Measurements from ENCODE around the gene NUDT3.

The NUDT3 gene

GRCh38 chr6:34304164-34304563, 88.3 kb downstream of the NUDT3 start:
- Histone ChIP-seq H3K79me2 (ENCODE audit: low read length) (no peaks in the 10 kb centered on the region), H3K4me3 (ENCODE audit: low read length) (no peak overlapping the region), H4K20me1 (ENCODE audit: insufficient read depth, low read length) (no peaks in the 10 kb centered on the region), H3K36me3 (replicated peaks; ENCODE audit: low read depth, low read length) (no peaks in the 10 kb centered on the region), H3K4me2 (ENCODE audit: low read length) (no peak overlapping the region), H2AFZ (ENCODE audit: low read depth, low read length) (no peak overlapping the region), H3K4me1 (ENCODE audit: low read length) (peaks cover 13% of the 10 kb centered on the region), H3K27me3 (ENCODE audit: low read depth, low read length) (no peaks in the 10 kb centered on the region), H3K27ac (ENCODE audit: low read length) (no peak overlapping the region), H3K9ac (ENCODE audit: low read length) (no peak overlapping the region), H3K9me3 (ENCODE audit: insufficient read depth, low read length) (no peaks in the 10 kb centered on the region)
- TF ChIP-seq EZH2phosphoT487 (IDR thresholded peaks at IDR 0.05; ENCODE audit: low read depth): no peak
- TF ChIP-seq, protein P1, sequence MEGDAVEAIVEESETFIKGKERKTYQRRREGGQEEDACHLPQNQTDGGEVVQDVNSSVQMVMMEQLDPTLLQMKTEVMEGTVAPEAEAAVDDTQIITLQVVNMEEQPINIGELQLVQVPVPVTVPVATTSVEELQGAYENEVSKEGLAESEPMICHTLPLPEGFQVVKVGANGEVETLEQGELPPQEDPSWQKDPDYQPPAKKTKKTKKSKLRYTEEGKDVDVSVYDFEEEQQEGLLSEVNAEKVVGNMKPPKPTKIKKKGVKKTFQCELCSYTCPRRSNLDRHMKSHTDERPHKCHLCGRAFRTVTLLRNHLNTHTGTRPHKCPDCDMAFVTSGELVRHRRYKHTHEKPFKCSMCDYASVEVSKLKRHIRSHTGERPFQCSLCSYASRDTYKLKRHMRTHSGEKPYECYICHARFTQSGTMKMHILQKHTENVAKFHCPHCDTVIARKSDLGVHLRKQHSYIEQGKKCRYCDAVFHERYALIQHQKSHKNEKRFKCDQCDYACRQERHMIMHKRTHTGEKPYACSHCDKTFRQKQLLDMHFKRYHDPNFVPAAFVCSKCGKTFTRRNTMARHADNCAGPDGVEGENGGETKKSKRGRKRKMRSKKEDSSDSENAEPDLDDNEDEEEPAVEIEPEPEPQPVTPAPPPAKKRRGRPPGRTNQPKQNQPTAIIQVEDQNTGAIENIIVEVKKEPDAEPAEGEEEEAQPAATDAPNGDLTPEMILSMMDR (IDR thresholded peaks at IDR 0.05; ENCODE audit: low read depth, low read length): no peak

- no peak overlapping the region for H3K4me2 ChIP-seq (ENCODE audit: low read length)
- no peak overlapping the region for H3K9ac ChIP-seq (ENCODE audit: low read length)
- peaks cover 13% of the 10 kb centered on the region for H3K4me1 ChIP-seq (ENCODE audit: low read length)
- no peaks in the 10 kb centered on the region for H3K36me3 ChIP-seq (replicated peaks; ENCODE audit: low read depth, low read length)
- no peaks in the 10 kb centered on the region for H3K79me2 ChIP-seq (ENCODE audit: low read length)
- no peak overlapping the region for H3K4me3 ChIP-seq (ENCODE audit: low read length)
- H3K27me3 ChIP-seq (ENCODE audit: low read depth, low read length): no peaks in the 10 kb centered on the region
- no peak overlapping the region for H3K27ac ChIP-seq (ENCODE audit: low read length)
- no peak for TF ChIP-seq EZH2phosphoT487 (IDR thresholded peaks at IDR 0.05; ENCODE audit: low read depth)
- TF ChIP-seq, protein P1 (IDR thresholded peaks at IDR 0.05; ENCODE audit: low read depth, low read length): no peak
- no peaks in the 10 kb centered on the region for H3K9me3 ChIP-seq (ENCODE audit: insufficient read depth, low read length)
- H2AFZ ChIP-seq (ENCODE audit: low read depth, low read length): no peak overlapping the region
- no peaks in the 10 kb centered on the region for H4K20me1 ChIP-seq (ENCODE audit: insufficient read depth, low read length)
These were observed 89.5 kb downstream of the NUDT3 start for GRCh38 chr6:34302929-34303328.

DNA sequence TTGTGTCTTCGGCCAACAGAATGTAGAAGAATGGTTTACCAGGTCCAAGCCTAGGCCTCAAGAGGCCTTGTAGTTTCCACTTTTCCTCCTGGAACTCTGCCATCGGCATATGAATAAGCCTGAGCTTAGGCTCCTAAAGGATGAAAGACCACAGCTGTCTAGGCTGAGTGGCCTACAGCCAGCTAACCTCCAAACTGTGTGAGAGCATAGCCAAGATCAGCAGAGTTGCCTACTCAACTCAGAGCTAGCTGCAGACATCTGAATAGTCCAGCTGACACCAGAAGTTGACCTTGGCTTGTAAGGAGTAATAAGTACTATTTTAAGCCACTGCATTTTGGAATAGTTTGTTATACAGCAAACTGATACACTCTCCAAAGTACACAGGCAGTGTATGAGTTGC, 91.1 kb downstream of the NUDT3 start:
- no peak overlapping the region for H2AFZ ChIP-seq (ENCODE audit: low read depth, low read length)
- no peak overlapping the region for H3K9ac ChIP-seq (ENCODE audit: low read length)
- TF ChIP-seq, protein P1 (IDR thresholded peaks at IDR 0.05; ENCODE audit: low read depth, low read length): no peak
- TF ChIP-seq EZH2phosphoT487 (IDR thresholded peaks at IDR 0.05; ENCODE audit: low read depth): no peak
- peaks cover 13% of the 10 kb centered on the region for H3K4me1 ChIP-seq (ENCODE audit: low read length)
- H3K36me3 ChIP-seq (replicated peaks; ENCODE audit: low read depth, low read length): no peaks in the 10 kb centered on the region
- no peaks in the 10 kb centered on the region for H3K79me2 ChIP-seq (ENCODE audit: low read length)
- H3K9me3 ChIP-seq (ENCODE audit: insufficient read depth, low read length): no peaks in the 10 kb centered on the region
- no peaks in the 10 kb centered on the region for H3K27me3 ChIP-seq (ENCODE audit: low read depth, low read length)
- no peaks in the 10 kb centered on the region for H4K20me1 ChIP-seq (ENCODE audit: insufficient read depth, low read length)
- no peak overlapping the region for H3K4me3 ChIP-seq (ENCODE audit: low read length)
- H3K4me2 ChIP-seq (ENCODE audit: low read length): no peak overlapping the region
- H3K27ac ChIP-seq (ENCODE audit: low read length): no peak overlapping the region

GRCh38 chr6:34300332-34300751, 92.1 kb downstream of the NUDT3 start:
- peak overlapping the region; percentile 25 for H3K4me2 ChIP-seq (ENCODE audit: low read length)
- no peak overlapping the region for H3K27ac ChIP-seq (ENCODE audit: low read length)
- no peak overlapping the region for H2AFZ ChIP-seq (ENCODE audit: low read depth, low read length)
- no peak overlapping the region for H3K4me3 ChIP-seq (ENCODE audit: low read length)
- H3K79me2 ChIP-seq (ENCODE audit: low read length): no peaks in the 10 kb centered on the region
- H3K4me1 ChIP-seq (ENCODE audit: low read length): peaks cover 13% of the 10 kb centered on the region
- no peaks in the 10 kb centered on the region for H3K36me3 ChIP-seq (replicated peaks; ENCODE audit: low read depth, low read length)
- no peak overlapping the region for H3K9ac ChIP-seq (ENCODE audit: low read length)
- TF ChIP-seq, protein P1 (IDR thresholded peaks at IDR 0.05; ENCODE audit: low read depth, low read length): no peak
- TF ChIP-seq EZH2phosphoT487 (IDR thresholded peaks at IDR 0.05; ENCODE audit: low read depth): no peak
- no peaks in the 10 kb centered on the region for H3K9me3 ChIP-seq (ENCODE audit: insufficient read depth, low read length)
- H4K20me1 ChIP-seq (ENCODE audit: insufficient read depth, low read length): no peaks in the 10 kb centered on the region
- H3K27me3 ChIP-seq (ENCODE audit: low read depth, low read length): no peaks in the 10 kb centered on the region

Data from OCI-LY3 (cell line).